A549 treated with AZD9567 at 1 μM for 4 hours (cell line): ENCODE results near the gene SP140L. TPM values are rescaled to one million over a fixed set of nuclear protein-coding genes. Genes with fewer than 3 reads are reported as not detected.

Source experiments
- total RNA-seq: library from RNA; stranded (reverse); fragments of 200-300 nt; extraction: Qiagen RNA extraction; gene quantifications from 5 replicates; pipeline ENCODE4 v1.2.3, GENCODE V29; 2022; ENCODE audit not compliant: insufficient read depth

Gene SP140L
- total RNA-seq, result 1.1 to 3.9 TPM (median 2.9 TPM) in 5 replicates

DNA sequence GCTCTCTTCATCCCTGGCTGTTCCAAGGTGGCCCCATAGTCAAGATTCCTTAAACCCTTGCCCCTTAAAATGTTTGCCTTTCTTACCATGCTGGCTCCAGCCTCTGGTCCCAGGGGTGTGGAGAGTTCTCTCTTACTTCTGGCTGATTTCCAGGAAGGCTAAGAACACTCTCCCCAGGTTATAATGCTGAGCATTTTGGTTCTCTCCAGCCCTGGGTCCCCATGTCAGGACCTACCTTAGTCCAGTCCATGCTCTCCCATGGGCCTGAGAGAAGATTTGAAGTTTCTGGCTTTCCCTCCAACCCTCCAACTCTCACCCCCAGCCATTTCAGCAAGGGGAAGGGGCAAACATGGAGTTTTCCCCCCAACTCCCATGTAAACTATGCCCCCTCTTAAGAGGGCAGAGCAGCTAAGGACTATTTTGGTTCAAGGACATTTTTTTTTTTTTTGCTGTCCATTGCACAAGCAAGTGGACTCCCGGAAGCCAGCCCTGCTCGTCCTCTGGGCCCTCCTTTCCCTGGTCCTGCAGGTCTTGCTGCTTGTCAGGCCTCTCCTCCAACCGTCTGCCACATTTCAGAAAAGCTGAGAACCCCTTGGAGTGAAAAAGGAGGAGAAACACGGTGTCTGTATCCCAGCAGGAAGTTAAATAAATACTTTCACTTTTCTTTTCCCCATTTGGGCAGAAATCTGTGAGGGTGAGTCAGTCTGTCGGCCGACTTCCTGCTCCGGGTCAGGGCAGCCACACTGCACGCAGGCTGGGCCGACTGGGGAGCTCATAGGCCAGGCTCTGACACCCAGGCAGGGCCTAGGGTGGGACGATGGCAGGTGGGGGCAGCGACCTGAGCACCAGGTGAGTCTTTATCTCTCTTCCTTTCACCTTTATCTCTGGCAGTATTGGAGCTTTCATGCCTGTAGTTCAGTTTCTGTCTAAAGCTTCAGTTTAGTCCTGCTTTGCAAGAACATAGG is at the start of gene SP140L:
TSS of gene SP140L (plus strand) at position 741 of the 965 bp plus-strand sequence. CDS start at position 818, 77 bp downstream.

GRCh38 chr2:230416061-230416721 is 89.2 kb downstream of the SP140L start, which contains the start of gene SP100:
TSS of gene SP100 (plus strand) at chr2:230416201. CDS start at chr2:230416297, 96 bp downstream.

Other genes starting within 250 kb of the SP140L start
- gene SP110, start 107.2 kb upstream of the SP140L start, total RNA-seq, result 3.7 to 14.3 TPM (median 5.6 TPM) in 5 replicates
- 0.16 to 0.33 TPM in 2 of 5 replicates, not detected in the others for gene SP140, start 101.5 kb upstream of the SP140L start, total RNA-seq
- 21.1 to 28.9 TPM (median 24.5 TPM) in 5 replicates for gene SP100, start 89.0 kb downstream of the SP140L start, total RNA-seq